NB4 (cell line): ENCODE data around the gene RNF220.

ENCODE experiments used
- POLR2A ChIP-seq: IDR thresholded peaks from 2 replicates; pipeline ENCODE4 v1.6.1; 2011; ENCODE audit warnings: mild to moderate bottlenecking; ENCODE audit not compliant: insufficient read length; ENCODE audit errors: extremely low read depth
- TF ChIP-seq, protein P1 (sequence below): IDR thresholded peaks from one replicate; pipeline ENCODE4 v1.5.1; 2012; ENCODE audit warnings: low read depth, low read length

DNA sequence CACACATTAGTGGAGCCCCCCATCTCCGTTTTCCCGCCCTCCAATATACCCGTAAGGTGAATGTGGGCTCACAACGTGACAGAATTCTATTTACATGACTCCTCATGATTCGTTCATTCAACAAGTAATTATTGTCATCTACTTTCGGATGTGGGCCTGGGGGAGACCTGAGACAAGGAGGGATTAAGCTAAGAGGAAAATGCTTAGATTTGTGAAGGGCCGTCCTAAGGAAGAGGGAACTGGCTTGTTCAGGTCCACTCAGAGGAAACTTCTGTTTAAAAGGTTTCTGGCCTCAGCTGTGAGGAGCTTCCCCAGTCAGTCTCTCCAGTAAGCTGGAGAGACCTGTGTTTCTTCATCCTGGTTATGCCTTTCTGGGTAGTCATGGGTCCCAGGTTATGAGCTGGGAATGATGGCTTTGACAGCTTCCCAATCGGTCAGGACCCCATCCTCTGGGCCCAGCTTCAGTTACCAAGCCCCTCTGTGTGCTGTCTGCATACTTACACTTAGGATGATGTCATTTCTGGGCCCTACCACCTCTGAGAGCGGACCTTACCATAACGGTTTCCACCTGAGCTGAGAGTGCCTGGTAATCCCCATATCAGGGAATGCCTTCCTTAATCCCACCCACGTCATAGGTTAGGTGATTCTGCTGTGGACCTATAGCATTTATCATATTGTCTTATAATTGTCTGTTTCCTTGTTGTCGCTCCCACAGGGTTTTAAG lies 49.3 kb upstream of the RNF220 start:
- TF ChIP-seq, protein P1, sequence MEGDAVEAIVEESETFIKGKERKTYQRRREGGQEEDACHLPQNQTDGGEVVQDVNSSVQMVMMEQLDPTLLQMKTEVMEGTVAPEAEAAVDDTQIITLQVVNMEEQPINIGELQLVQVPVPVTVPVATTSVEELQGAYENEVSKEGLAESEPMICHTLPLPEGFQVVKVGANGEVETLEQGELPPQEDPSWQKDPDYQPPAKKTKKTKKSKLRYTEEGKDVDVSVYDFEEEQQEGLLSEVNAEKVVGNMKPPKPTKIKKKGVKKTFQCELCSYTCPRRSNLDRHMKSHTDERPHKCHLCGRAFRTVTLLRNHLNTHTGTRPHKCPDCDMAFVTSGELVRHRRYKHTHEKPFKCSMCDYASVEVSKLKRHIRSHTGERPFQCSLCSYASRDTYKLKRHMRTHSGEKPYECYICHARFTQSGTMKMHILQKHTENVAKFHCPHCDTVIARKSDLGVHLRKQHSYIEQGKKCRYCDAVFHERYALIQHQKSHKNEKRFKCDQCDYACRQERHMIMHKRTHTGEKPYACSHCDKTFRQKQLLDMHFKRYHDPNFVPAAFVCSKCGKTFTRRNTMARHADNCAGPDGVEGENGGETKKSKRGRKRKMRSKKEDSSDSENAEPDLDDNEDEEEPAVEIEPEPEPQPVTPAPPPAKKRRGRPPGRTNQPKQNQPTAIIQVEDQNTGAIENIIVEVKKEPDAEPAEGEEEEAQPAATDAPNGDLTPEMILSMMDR: no peak
- no peak for TF ChIP-seq POLR2A
